ENCODE results near the gene PRR35. TPM values are rescaled to one million over a fixed set of nuclear protein-coding genes. Genes with fewer than 3 reads are reported as not detected.

Gene PRR35
- total RNA-seq, 2 donors from 2014 or later, result not detected

GRCh38 chr16:526181-527014 lies 33.8 kb upstream of the PRR35 start:
- DNase-seq (ENCODE audit: low spot score), result no peak
- intact Hi-C loops (cut with DNase I), result loop anchor here in 1 of 2 donors (5.0 kb wide), 1 partner anchor 1896 kb away; no protein-coding TSS in a partner anchor

GRCh38 chr16:527015-527903 lies 32.9 kb upstream of the PRR35 start, which contains the start of gene CAPN15:
TSS of gene CAPN15 (plus strand) at chr16:527712. CDS start at chr16:546839, 19,127 bp downstream.
- DNase-seq (ENCODE audit: low spot score), result peak; percentile 96
- intact Hi-C loops (cut with DNase I), result loop anchor here in 1 of 2 donors (5.0 kb wide), 1 partner anchor 1895 kb away; no protein-coding TSS in a partner anchor

- intact Hi-C loops (cut with DNase I), result loop anchor here in 1 of 2 donors (5.0 kb wide), 1 partner anchor 1894 kb away; no protein-coding TSS in a partner anchor
- DNase-seq (ENCODE audit: low spot score), result no peak
Measured at GRCh38 chr16:528111-529011, 31.8 kb upstream of the PRR35 start.

- intact Hi-C loops (cut with DNase I), result loop anchor here in 1 of 2 donors (5.0 kb wide), 1 partner anchor 1893 kb away; no protein-coding TSS in a partner anchor
- DNase-seq (ENCODE audit: low spot score), result no peak
Measured at GRCh38 chr16:529012-529575, 31.1 kb upstream of the PRR35 start.

GRCh38 chr16:530111-530817 lies 29.9 kb upstream of the PRR35 start:
- DNase-seq (ENCODE audit: low spot score), result no peak
- intact Hi-C loops (cut with DNase I), result no loop called here

GRCh38 chr16:531494-532125 lies 28.6 kb upstream of the PRR35 start:
- intact Hi-C loops (cut with DNase I), result no loop called here
- no peak for DNase-seq (ENCODE audit: low spot score)

- intact Hi-C loops (cut with DNase I), result no loop called here
Measured at GRCh38 chr16:533391-534123, 26.6 kb upstream of the PRR35 start.

GRCh38 chr16:534135-534534 lies 26.1 kb upstream of the PRR35 start:
- intact Hi-C loops (cut with DNase I), result no loop called here
- no peak for DNase-seq (ENCODE audit: low spot score)

More at GRCh38 chr16:533391-534123, 26.6 kb upstream of the PRR35 start:
- DNase-seq (ENCODE audit: low spot score), result no peak

- no peak for DNase-seq (ENCODE audit: low spot score)
- intact Hi-C loops (cut with DNase I), result no loop called here
Measured at GRCh38 chr16:534856-535445, 25.2 kb upstream of the PRR35 start.

- DNase-seq (ENCODE audit: low spot score), result no peak
- intact Hi-C loops (cut with DNase I), result no loop called here
Measured at GRCh38 chr16:535446-536405, 24.5 kb upstream of the PRR35 start.

GRCh38 chr16:536746-537145 lies 23.4 kb upstream of the PRR35 start:
- DNase-seq (ENCODE audit: low spot score), result no peak
- intact Hi-C loops (cut with DNase I), result no loop called here

GRCh38 chr16:537415-538335 lies 22.5 kb upstream of the PRR35 start:
- intact Hi-C loops (cut with DNase I), result no loop called here
- DNase-seq (ENCODE audit: low spot score), result no peak

- no peak for DNase-seq (ENCODE audit: low spot score)
- intact Hi-C loops (cut with DNase I), result no loop called here
Measured at GRCh38 chr16:539901-540530, 20.2 kb upstream of the PRR35 start.
